Measurements from ENCODE around the gene CCND3. TPM values are rescaled to one million over a fixed set of nuclear protein-coding genes. Genes with fewer than 3 reads are reported as not detected.

Gene CCND3
- total RNA-seq, 1 experiment from 2014 or later = 26.6 TPM

DNA sequence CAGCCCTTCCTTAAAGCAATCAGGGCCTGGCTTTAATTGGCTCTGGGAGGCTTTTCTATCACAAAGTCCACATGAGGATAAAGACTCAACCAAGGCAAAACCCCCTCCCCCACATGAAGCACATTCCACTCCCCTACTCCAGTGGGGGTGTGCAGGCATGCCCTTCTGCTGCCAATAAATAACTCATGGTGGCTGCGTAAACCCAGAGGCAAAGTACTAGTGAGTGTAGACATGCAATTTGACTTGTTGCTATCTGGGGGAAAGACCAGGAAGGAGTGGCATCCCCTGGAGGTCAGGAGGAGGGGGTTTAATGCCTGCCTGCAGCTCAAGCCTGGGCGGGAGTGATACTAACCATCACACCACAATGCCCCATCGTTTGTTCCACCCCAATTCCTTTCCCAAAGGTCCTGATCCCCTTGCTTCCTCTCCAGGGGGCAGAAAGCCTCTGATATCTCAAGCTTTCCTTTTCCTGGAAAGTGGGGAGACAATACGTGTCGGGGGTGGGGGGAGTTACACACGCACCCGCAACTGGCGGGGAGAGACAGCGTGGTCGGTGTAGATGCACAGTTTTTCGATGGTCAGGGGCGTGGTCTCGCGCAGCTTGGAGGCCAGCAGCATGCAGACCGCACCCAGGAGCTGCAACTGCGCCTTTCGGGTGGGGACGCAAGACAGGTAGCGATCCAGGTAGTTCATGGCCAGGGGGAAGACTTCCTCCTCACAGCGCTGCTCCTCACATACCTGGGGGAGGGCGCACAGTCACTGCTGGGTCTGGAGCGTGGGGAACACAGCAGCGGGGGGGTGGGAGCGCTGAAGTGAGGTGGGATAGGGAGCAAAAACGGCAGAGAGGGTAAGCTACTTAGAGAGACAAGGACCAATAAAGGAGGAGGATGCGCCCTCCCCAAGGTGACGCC, 1.5 kb downstream of the CCND3 start:
- Histone ChIP-seq H3K27me3 (ENCODE audit: insufficient read depth, low read length) (no peaks in the 10 kb centered on the region), H3K79me2 (ENCODE audit: insufficient read depth, low read length) (no peaks in the 10 kb centered on the region; the same call in 1 of the 2 replicates), H3K27ac (ENCODE audit: low read depth, low read length) (peak overlapping the region; percentile 50; the same call in 1 of the 2 replicates), H3K9me2 (ENCODE audit: insufficient read depth) (no peaks in the 10 kb centered on the region), H3K4me3 (replicated peaks in 1 of 2; ENCODE audit: low read depth in 1 of 2, low read length in 2 of 2) (peak overlapping the region; percentile 81 to 88), H3K9me3 (ENCODE audit: control insufficient read depth in 1 of 2, insufficient read depth in 1 of 2, low read depth in 1 of 2, low read length in 2 of 2) (no peaks in the 10 kb centered on the region), H2AFZ (ENCODE audit: low read depth, low read length, poor library complexity, severe bottlenecking) (no peak overlapping the region), H3K36me3 (ENCODE audit: control insufficient read depth in 1 of 2, insufficient read depth in 2 of 2, low read length in 2 of 2) (no peaks in the 10 kb centered on the region; a peak in 2 of 4 replicates), H3K9ac (ENCODE audit: low read length) (peak overlapping the region; percentile 71), H3K4me1 (ENCODE audit: control insufficient read depth in 1 of 2, insufficient read depth in 2 of 2, low read length in 2 of 2) (peaks cover 12 to 35% of the 10 kb centered on the region in 2 experiments; a peak in 3 of 4 replicates), H4K20me1 (ENCODE audit: insufficient read depth) (no peaks in the 10 kb centered on the region), H3K4me2 (ENCODE audit: low read length) (peak overlapping the region; percentile 84)
- ChIA-PET RAD21 (ENCODE audit: low non-redundant PET in 1 of 2, low total read pairs in 2 of 2, uncharacterized antibody in 2 of 2, unreplicated experiment in 2 of 2) (no interaction called here), POLR2A (interaction anchor here (0.9 kb wide), 1 partner anchor 19 kb away, joined by 6 read pairs; the partner anchor contains the start of genes BYSL and MED20), CTCF (interaction anchor here (1.6 to 4.8 kb wide), 2 partner anchors 18 to 153 kb away, joined by 4 to 23 read pairs; partner anchors contain the start of genes BYSL, MED20 and TOMM6)
- DNase-seq (ENCODE audit: low read depth, low spot score) (no peak), ATAC-seq (no peak)
- intact Hi-C loops (cut with micrococcal nuclease) = loop anchor here (5.0 kb wide), 2 partner anchors 102 to 153 kb away; partner anchors contain the start of gene TOMM6
- TSS peak; percentile 22 for BruUV-seq (replicated peaks)
- TF ChIP-seq POLR2AphosphoS5 (IDR thresholded peaks at IDR 0.05; ENCODE audit: low read depth, low read length) = no peak
- no peak for TF ChIP-seq TCF7L2 (IDR thresholded peaks at IDR 0.05; ENCODE audit: borderline replicate concordance, extremely low read depth, insufficient read depth, insufficient read length)
- TF ChIP-seq, protein P1, sequence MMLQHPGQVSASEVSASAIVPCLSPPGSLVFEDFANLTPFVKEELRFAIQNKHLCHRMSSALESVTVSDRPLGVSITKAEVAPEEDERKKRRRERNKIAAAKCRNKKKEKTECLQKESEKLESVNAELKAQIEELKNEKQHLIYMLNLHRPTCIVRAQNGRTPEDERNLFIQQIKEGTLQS (IDR thresholded peaks at IDR 0.05) = no peak
- no peak for TF ChIP-seq SIN3A (IDR thresholded peaks at IDR 0.05; ENCODE audit: low read depth)
- TF ChIP-seq, protein P2, sequence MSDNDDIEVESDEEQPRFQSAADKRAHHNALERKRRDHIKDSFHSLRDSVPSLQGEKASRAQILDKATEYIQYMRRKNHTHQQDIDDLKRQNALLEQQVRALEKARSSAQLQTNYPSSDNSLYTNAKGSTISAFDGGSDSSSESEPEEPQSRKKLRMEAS (IDR thresholded peaks at IDR 0.05) = no peak
- no peak for TF ChIP-seq YY1 (IDR thresholded peaks at IDR 0.05; ENCODE audit: extremely low read depth, insufficient replicate concordance, low read depth, low read length)
- TF ChIP-seq EZH2 (IDR thresholded peaks at IDR 0.05) = no peak
- TF ChIP-seq EGR1 (IDR thresholded peaks at IDR 0.05; ENCODE audit: low read depth) = no peak
- TF ChIP-seq SRF (IDR thresholded peaks at IDR 0.05; ENCODE audit: low read depth) = no peak
- no peak for TF ChIP-seq ELF1 (IDR thresholded peaks at IDR 0.05; ENCODE audit: borderline replicate concordance, low read depth)
- no peak for TF ChIP-seq CEBPB (IDR thresholded peaks at IDR 0.05; ENCODE audit: low read depth)
- TF ChIP-seq, protein P3, sequence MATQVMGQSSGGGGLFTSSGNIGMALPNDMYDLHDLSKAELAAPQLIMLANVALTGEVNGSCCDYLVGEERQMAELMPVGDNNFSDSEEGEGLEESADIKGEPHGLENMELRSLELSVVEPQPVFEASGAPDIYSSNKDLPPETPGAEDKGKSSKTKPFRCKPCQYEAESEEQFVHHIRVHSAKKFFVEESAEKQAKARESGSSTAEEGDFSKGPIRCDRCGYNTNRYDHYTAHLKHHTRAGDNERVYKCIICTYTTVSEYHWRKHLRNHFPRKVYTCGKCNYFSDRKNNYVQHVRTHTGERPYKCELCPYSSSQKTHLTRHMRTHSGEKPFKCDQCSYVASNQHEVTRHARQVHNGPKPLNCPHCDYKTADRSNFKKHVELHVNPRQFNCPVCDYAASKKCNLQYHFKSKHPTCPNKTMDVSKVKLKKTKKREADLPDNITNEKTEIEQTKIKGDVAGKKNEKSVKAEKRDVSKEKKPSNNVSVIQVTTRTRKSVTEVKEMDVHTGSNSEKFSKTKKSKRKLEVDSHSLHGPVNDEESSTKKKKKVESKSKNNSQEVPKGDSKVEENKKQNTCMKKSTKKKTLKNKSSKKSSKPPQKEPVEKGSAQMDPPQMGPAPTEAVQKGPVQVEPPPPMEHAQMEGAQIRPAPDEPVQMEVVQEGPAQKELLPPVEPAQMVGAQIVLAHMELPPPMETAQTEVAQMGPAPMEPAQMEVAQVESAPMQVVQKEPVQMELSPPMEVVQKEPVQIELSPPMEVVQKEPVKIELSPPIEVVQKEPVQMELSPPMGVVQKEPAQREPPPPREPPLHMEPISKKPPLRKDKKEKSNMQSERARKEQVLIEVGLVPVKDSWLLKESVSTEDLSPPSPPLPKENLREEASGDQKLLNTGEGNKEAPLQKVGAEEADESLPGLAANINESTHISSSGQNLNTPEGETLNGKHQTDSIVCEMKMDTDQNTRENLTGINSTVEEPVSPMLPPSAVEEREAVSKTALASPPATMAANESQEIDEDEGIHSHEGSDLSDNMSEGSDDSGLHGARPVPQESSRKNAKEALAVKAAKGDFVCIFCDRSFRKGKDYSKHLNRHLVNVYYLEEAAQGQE (IDR thresholded peaks at IDR 0.05; ENCODE audit: low read depth) = no peak

All from HCT116 (cell line).